Activated CD8-positive, alpha-beta memory T cell treated with anti-CD3 and anti-CD28 coated beads for 24 hours (primary cell): Measurements from ENCODE around the gene PPY.
"Not testable (repeated sequence)": the region's sequence is repeated elsewhere in the genome, so short reads cannot be mapped to it uniquely, and the experiment has no call there.

Experiments
- DNase-seq: peaks from one replicate; pipeline ENCODE4 v3.0.0-alpha.2; 2020

PPY gene

GRCh38 chr17:43942051-43942685 is at the start of gene PPY:
Gene PPY (minus strand): TSS chr17:43942476. CDS start chr17:43941654, 822 bp downstream.
- DNase-seq, result no peak

- DNase-seq, result no peak
These were observed 46.0 kb upstream of the PPY start for GRCh38 chr17:43988301-43988700.

GRCh38 chr17:43987131-43988021 is 45.1 kb upstream of the PPY start:
- DNase-seq, result no peak

GRCh38 chr17:43986225-43986981 is 44.1 kb upstream of the PPY start:
- DNase-seq, result no peak

- DNase-seq, result no peak
These were observed 42.2 kb upstream of the PPY start for GRCh38 chr17:43984521-43984920.

GRCh38 chr17:43983515-43984411 is 41.5 kb upstream of the PPY start:
- no peak for DNase-seq

- DNase-seq, result no peak
These were observed 40.9 kb upstream of the PPY start for GRCh38 chr17:43983196-43983514.

GRCh38 chr17:43982171-43982570 is 39.9 kb upstream of the PPY start:
- no peak for DNase-seq

GRCh38 chr17:43979671-43980070 is 37.4 kb upstream of the PPY start:
- no peak for DNase-seq

- DNase-seq, result no peak
These were observed 36.7 kb upstream of the PPY start for GRCh38 chr17:43979011-43979410.

- no peak for DNase-seq
These were observed 35.8 kb upstream of the PPY start for GRCh38 chr17:43978078-43978477.

GRCh38 chr17:43976963-43977837 is 34.9 kb upstream of the PPY start:
- no peak for DNase-seq

- DNase-seq, result no peak
These were observed 33.6 kb upstream of the PPY start for GRCh38 chr17:43975898-43976297.

- no peak for DNase-seq
These were observed 32.3 kb upstream of the PPY start for GRCh38 chr17:43974382-43975266.

GRCh38 chr17:43972444-43973212 is 30.4 kb upstream of the PPY start:
- not testable (repeated sequence) for DNase-seq

GRCh38 chr17:43971436-43971835 is 29.2 kb upstream of the PPY start:
- DNase-seq, result not testable (repeated sequence)

- DNase-seq, result no peak
These were observed 28.1 kb upstream of the PPY start for GRCh38 chr17:43970366-43970765.

GRCh38 chr17:43967251-43967875 is 25.1 kb upstream of the PPY start:
- no peak for DNase-seq

- no peak for DNase-seq
These were observed 24.0 kb upstream of the PPY start for GRCh38 chr17:43966276-43966675.
